OCI-LY1 (cell line): ENCODE results near the gene ARL6IP4.

Experiments used
- H2AFZ ChIP-seq: fragments of 200-600 bp; sonication (generic), shearing (Covaris generic); 2 replicates; pipeline ENCODE4 v1.6.0; 2014; ENCODE audit warnings: antibody characterized with exemption, mild to moderate bottlenecking, low read length
- H3F3A ChIP-seq: fragments of 200-600 bp; sonication (generic), shearing (Covaris generic); 2 replicates; pipeline ENCODE4 v1.6.0; 2014; ENCODE audit warnings: mild to moderate bottlenecking, antibody characterized with exemption, low read length, moderate library complexity; ENCODE audit not compliant: insufficient read depth
- H3K27ac ChIP-seq: fragments of 200-600 bp; sonication (generic); 2 replicates; pipeline ENCODE4 v1.5.1; 2014; ENCODE audit warnings: low read length, mixed run types, mild to moderate bottlenecking, low read depth; ENCODE audit not compliant: poor library complexity, severe bottlenecking
- H3K27me3 ChIP-seq: fragments of 200-600 bp; sonication (generic); 2 replicates; pipeline ENCODE4 v1.6.0; 2014; ENCODE audit warnings: antibody characterized with exemption, mild to moderate bottlenecking, low read length, moderate library complexity; ENCODE audit not compliant: insufficient read depth
- H3K36me3 ChIP-seq: fragments of 200-600 bp; sonication (generic); 2 replicates; pipeline ENCODE4 v1.6.1; 2014; ENCODE audit warnings: mild to moderate bottlenecking, antibody characterized with exemption, low read length, moderate library complexity, mixed read lengths; ENCODE audit not compliant: insufficient read depth
- H3K4me1 ChIP-seq: fragments of 200-600 bp; sonication (generic); 2 replicates; pipeline ENCODE4 v1.5.1; 2014; ENCODE audit warnings: mild to moderate bottlenecking, low read length, moderate library complexity; ENCODE audit not compliant: insufficient read depth, severe bottlenecking
- H3K4me2 ChIP-seq: fragments of 200-600 bp; sonication (generic), shearing (Covaris generic); 2 replicates; pipeline ENCODE4 v1.6.1; 2014; ENCODE audit warnings: low read length
- H3K4me3 ChIP-seq: fragments of 200-600 bp; sonication (generic); 2 replicates; pipeline ENCODE4 v1.5.1; 2014; ENCODE audit warnings: low read length, low read depth, mild to moderate bottlenecking, mixed read lengths; ENCODE audit not compliant: poor library complexity, severe bottlenecking
- H3K79me2 ChIP-seq: fragments of 200-600 bp; shearing (Covaris generic); 2 replicates; pipeline ENCODE4 v1.6.1; 2016; ENCODE audit warnings: mixed run types, low read length, mixed read lengths; ENCODE audit not compliant: insufficient read depth
- H3K9ac ChIP-seq: fragments of 200-600 bp; sonication (generic), shearing (Covaris generic); 2 replicates; pipeline ENCODE4 v1.6.1; 2014; ENCODE audit warnings: mild to moderate bottlenecking, low read length, mixed read lengths
- H3K9me2 ChIP-seq: fragments of 200-600 bp; sonication (generic), shearing (Covaris generic); 2 replicates; pipeline ENCODE4 v1.6.1; 2014; ENCODE audit warnings: low read depth, mild to moderate bottlenecking, low read length, mixed read lengths
- H3K9me3 ChIP-seq: fragments of 200-600 bp; shearing (Covaris generic); 2 replicates; pipeline ENCODE4 v1.6.1; 2014; ENCODE audit warnings: low read length, mixed read lengths
- H4K20me1 ChIP-seq: fragments of 200-600 bp; sonication (generic), shearing (Covaris generic); 2 replicates; pipeline ENCODE4 v1.6.0; 2016; ENCODE audit warnings: mild to moderate bottlenecking, low read length; ENCODE audit not compliant: insufficient read depth
- EZH2 ChIP-seq: fragments of 200-600 bp; sonication (generic), shearing (Covaris generic); IDR thresholded peaks from 2 replicates; pipeline ENCODE4 v1.8.0; 2017; ENCODE audit warnings: borderline replicate concordance, mixed run types, mild to moderate bottlenecking, antibody characterized with exemption, low read length, moderate library complexity, mixed read lengths
- TF ChIP-seq, protein P1 (sequence below): fragments of 200-600 bp; sonication (generic), shearing (Covaris generic); IDR thresholded peaks from 2 replicates; pipeline ENCODE4 v1.5.1; 2017; ENCODE audit warnings: mild to moderate bottlenecking, antibody characterized with exemption, low read length, moderate library complexity, mixed read lengths

The ARL6IP4 gene

DNA sequence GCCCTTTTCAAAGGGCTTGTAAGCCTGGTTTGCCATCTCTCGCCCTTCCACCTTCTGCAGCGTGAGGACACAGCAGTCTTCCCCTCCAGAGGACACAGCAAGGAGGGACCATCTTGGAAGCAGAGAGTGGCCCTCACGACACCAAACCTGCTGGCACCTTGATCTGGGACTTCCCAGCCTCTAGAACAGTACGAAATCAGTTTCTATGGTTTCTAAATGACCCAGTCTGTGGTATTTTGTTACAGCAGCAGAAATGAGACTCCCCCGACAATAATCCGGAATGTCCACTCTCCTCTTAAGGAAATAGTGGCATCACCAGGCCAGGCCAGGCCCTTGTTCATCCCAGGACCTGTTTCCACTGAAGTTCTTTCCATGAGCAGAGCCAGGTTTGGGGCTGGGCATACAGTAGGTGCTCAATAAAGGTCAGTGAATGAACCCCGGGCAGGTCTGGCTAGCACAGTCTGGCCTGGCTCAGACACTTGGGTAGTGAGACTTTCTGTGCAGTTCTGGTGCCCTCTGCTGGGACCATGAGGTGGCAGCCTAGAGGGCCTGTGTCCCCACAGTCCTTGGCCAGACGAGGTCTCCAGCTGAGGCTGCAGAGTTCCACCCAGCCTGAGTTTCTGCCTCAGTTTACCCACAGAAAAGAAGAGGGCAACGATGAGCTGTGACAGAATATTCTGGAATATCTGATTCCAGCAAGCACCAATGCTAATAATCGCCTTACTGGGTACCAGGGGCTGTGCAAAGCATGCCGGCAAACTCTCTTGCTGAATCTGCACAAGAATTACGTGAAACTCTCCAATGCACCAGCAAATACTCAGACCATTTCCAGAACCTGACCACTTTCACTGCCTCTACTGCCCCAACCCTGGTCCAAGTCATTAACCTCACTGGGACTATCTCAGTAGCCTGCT, 28.2 kb upstream of the ARL6IP4 start:
- Histone ChIP-seq H3K4me2 (no peak overlapping the region), H3K9me2 (no peaks in the 10 kb centered on the region), H3K9me3 (no peaks in the 10 kb centered on the region), H3K4me1 (no peaks in the 10 kb centered on the region), H3K4me3 (no peak overlapping the region), H3K27me3 (peaks cover 6% of the 10 kb centered on the region; the same call in 1 of the 2 replicates), H3F3A (no peaks in the 10 kb centered on the region), H3K79me2 (no peaks in the 10 kb centered on the region), H2AFZ (no peak overlapping the region), H3K9ac (no peak overlapping the region), H3K36me3 (no peaks in the 10 kb centered on the region), H4K20me1 (no peaks in the 10 kb centered on the region), H3K27ac (no peak overlapping the region)
- TF ChIP-seq EZH2 = no peak
- TF ChIP-seq, protein P1, sequence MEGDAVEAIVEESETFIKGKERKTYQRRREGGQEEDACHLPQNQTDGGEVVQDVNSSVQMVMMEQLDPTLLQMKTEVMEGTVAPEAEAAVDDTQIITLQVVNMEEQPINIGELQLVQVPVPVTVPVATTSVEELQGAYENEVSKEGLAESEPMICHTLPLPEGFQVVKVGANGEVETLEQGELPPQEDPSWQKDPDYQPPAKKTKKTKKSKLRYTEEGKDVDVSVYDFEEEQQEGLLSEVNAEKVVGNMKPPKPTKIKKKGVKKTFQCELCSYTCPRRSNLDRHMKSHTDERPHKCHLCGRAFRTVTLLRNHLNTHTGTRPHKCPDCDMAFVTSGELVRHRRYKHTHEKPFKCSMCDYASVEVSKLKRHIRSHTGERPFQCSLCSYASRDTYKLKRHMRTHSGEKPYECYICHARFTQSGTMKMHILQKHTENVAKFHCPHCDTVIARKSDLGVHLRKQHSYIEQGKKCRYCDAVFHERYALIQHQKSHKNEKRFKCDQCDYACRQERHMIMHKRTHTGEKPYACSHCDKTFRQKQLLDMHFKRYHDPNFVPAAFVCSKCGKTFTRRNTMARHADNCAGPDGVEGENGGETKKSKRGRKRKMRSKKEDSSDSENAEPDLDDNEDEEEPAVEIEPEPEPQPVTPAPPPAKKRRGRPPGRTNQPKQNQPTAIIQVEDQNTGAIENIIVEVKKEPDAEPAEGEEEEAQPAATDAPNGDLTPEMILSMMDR = peak; percentile 95

DNA sequence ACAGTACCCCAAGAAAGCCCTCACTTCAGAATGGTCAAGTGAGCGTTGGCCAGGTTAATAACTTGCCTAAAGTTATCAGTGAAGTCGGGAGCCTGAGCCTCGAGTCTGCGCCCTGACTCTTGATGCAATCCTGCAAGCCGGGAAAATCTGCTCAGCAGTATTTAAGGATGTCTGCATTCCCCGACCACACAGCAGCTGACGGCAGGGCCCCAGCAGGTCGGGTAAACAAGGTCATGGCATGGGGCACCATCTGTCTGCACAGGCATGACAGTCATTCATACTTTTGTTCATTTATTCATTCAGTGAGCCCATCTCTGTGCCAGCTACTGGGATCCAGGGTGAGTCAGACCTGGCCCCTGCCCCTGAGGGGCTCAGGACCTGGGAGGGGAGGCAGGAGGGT, 25.3 kb upstream of the ARL6IP4 start:
- H3K4me1 ChIP-seq = no peaks in the 10 kb centered on the region
- TF ChIP-seq EZH2 = no peak
- TF ChIP-seq, protein P1 = no peak
- peaks cover 6% of the 10 kb centered on the region; the same call in 1 of the 2 replicates for H3K27me3 ChIP-seq
- no peak overlapping the region for H3K9ac ChIP-seq
- H2AFZ ChIP-seq = no peak overlapping the region
- no peaks in the 10 kb centered on the region for H3K79me2 ChIP-seq
- no peak overlapping the region for H3K4me2 ChIP-seq
- H3K36me3 ChIP-seq = no peaks in the 10 kb centered on the region
- no peaks in the 10 kb centered on the region for H3K9me3 ChIP-seq
- no peak overlapping the region for H3K4me3 ChIP-seq
- no peak overlapping the region for H3K27ac ChIP-seq
- no peaks in the 10 kb centered on the region for H4K20me1 ChIP-seq
- no peaks in the 10 kb centered on the region for H3K9me2 ChIP-seq
- no peaks in the 10 kb centered on the region for H3F3A ChIP-seq

DNA sequence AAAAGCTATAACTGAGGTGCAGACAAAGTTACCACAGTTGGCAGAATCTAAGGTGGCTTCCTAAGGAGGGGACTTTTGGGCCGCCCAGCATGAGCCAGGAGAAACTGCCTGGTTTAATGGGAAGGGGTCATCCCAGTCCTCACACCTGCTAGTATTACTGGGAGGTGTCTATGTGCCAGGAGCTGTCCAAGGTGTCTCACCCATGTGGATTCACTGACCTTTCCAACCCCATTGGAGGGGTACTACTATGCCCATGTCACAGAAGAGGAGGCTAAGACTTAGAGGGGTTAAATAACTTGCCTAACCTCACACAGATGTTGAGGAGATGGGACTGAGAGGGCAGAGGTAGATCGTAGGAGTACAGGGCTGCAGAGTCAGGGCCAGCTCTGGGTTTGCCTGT, 24.4 kb upstream of the ARL6IP4 start:
- Histone ChIP-seq H2AFZ (no peak overlapping the region), H3K36me3 (no peaks in the 10 kb centered on the region), H3K27me3 (peaks cover 6% of the 10 kb centered on the region; the same call in 1 of the 2 replicates), H3K9me3 (no peaks in the 10 kb centered on the region), H3K9me2 (no peaks in the 10 kb centered on the region), H3K27ac (no peak overlapping the region), H3K4me2 (no peak overlapping the region), H3K9ac (no peak overlapping the region), H3K4me3 (no peak overlapping the region), H3K4me1 (no peaks in the 10 kb centered on the region), H4K20me1 (no peaks in the 10 kb centered on the region), H3F3A (no peaks in the 10 kb centered on the region), H3K79me2 (no peaks in the 10 kb centered on the region)
- no peak for TF ChIP-seq EZH2
- TF ChIP-seq, protein P1 = no peak
